A172 (cell line): ENCODE results near the gene CNTN4. TPM values are rescaled to one million over a fixed set of nuclear protein-coding genes. Genes with fewer than 3 reads are reported as not detected.

Source experiments
- DNase-seq: peaks from one replicate; pipeline ENCODE4 v3.0.0-alpha.2; 2015; ENCODE audit warnings: low spot score
- total RNA-seq: library from RNA; depleted of rRNA; stranded (reverse); fragments of >200 nt; shearing (Covaris generic); gene quantifications from 2 replicates; pipeline ENCODE4 v1.2.3, GENCODE V29; 2014

CNTN4 gene
- total RNA-seq, 1 experiment from 2014 or later: not detected

DNA sequence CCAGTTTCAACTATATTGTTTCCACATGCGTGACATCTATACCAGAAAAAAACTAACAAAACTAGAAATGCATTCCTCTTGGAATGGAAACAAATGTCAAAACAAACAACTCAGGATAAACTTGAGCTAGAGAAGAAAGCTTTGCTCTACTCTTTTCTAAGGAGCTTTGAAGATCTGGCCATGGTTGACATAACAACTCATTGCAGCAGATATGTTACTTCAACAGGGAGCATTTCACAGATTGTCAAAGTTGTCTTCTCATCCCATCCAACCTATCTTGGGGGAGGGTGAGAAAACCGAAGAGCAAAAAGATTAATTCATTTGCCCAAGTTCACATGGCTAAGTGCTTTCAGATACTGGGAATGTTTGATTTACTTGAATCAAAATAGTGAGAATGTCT, 484.4 kb downstream of the CNTN4 start:
- no peak for DNase-seq

DNA sequence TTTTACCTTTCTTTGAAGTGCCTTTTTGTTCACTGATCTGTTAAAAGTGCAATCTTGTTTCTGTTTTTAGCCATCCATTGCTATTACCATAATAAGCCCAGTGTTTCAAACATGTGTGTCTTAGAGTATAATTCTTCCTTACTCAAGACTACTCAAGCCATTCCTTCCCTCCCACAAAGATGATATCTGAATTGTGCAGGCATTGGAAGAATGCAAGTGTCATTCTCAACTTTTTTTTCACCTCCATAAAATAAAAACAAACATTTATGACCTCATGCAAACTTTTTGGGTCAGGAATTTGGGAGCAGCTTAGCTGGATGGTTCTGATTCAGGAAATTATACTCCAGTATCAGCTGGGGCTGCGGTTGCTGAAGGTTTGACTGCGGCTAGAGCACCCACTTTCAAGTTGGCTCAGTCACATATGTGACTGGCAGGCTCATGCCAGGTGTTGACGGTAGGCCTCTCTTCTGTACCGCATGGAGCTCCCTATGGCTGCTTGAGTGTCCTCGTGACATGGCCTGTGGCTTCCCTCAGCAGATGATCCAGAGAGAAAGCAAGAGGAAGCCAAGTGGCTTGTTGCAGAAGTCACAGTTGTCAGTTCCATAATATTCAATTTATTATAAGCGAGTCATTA, 490.8 kb downstream of the CNTN4 start:
- DNase-seq: no peak

DNA sequence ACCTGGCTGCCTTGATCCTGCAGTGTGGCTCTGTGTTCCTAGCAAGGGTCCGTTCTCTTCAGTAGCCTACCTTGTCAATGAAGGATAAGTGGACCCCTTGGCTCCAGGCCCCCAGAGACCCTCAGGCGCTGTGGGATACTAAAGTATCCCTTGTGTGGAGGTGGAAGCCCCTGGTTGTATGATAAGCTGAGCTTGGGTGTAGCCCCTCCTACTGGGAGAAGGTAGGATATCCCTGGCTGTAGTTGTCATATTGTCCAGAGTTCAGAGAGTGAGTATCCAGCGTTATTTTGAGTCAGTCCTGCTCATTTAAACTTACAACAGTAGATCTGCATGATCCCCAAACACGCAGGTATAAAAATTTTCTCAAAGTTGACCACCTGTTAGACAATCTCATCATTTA, 496.8 kb downstream of the CNTN4 start:
- DNase-seq: no peak

DNA sequence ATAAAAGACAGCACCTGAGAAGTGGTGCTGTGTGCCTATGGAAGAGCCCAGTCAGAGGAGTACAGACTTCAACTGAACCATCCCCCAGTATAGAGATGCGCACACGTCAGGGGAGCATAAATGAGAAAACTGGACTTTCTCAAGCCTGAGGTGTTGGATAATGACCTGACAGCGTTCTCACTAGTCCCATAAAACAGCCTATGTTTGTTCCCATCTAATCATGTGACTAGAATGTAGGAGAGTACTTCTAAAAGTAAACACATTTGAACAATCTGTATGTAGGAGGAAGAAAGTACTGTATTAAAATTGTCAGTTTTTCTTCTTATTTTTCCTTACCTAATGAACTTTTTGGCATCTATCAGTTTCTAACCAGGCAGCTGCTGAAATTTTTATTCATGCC, 498.9 kb downstream of the CNTN4 start:
- no peak for DNase-seq

DNA sequence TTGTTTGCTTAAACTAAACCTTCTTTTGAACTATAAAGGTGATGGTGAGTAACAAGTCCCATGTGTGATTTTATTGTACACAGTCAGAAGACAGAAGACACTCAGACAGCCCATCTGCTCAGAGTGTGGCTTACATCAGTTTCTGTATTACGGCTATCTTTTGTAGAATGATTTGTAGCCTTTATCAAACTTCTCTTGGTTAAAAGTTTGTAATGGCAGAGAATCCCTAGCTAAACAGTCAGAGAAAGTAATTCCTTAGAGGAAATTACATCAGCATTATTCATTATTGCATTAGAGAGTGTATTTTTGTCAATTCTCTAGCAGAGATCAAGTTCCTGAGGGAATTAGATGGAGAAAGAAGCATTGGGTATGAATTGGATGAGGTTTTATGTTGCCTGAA, 500.8 kb downstream of the CNTN4 start:
- DNase-seq: no peak

DNA sequence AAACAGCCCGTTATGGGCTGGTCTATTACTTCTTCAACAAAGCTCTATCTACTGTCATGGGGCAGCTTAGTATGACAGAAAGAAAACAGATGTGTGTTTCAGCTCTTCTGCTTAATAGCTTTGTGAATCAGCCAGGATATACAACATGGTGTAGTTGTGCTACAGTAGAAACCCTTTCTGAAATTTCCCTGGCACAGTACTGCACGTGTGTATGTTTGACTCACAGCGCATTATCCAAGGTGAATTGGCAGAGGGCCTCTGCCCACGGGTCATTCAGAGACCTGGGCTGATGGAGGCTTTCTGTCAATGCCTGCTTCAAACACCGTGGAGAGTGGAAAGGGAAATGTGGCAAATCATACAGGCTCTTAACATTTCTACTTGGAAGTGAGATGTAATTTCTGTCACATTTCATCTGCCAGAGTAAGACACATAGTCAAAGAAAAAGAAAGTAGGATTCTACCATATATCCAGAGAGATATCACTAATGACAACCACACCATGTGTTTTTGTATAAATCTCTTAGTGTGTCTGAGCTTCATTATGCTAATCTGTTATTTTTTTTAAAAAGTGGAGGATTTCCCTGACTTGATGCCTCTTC, 505.1 kb downstream of the CNTN4 start:
- no peak for DNase-seq

DNA sequence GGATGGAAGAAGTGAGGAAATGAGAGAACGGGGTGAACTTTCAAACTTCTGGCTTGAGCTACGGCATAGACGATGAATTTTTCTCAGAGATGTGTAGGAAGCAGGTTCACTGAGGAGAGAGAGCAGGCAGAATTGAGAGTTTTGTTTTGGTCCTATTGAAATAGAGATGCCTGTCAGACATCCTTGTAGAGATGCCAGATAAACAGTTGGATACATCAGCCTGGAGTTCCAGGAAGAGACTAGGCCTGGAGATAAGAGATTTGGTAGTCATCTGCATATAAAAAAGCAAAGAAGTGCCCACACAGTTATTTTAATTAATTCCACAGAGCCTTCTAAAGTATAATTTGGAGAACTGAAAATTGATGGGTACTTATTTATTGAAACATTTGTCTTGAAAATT, 515.9 kb downstream of the CNTN4 start:
- DNase-seq: no peak

DNA sequence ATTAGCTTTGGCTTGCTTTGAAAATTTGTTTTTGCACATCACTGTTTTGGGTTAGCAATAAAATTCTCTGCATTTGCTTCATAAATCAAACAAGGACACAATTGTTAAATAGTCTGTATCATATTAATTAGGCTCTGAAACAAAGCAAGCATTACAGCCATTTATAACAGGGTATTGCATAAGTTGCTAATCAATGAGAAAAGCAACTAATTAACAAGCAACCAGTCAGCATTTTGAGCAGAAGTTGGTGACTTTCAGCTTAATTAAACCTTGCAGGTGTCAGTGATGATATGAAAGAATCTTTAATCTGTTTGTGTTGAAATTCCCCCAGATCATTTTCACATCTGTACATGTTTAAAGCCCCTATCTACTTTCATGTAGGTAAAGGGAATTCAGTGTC, 516.4 kb downstream of the CNTN4 start:
- no peak for DNase-seq

DNA sequence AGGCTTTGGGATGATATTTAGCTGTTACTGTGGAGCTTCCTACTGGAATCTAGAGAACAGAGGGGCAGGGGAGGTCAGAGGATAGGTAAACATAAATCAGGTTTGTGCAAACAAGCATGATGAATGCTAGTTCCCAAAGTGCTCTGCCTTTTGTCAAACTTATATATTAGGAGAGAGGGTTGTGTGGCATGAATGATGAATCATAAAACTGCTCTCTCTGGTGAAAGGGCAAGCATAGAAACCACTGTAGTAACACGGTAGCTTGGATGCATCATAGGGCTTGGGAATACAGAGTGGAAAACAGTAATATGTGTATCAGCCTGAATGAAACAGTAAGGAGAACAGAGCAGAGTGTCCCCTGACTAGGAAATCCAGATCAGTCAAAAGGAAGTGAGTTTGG, 524.8 kb downstream of the CNTN4 start:
- DNase-seq: no peak

DNA sequence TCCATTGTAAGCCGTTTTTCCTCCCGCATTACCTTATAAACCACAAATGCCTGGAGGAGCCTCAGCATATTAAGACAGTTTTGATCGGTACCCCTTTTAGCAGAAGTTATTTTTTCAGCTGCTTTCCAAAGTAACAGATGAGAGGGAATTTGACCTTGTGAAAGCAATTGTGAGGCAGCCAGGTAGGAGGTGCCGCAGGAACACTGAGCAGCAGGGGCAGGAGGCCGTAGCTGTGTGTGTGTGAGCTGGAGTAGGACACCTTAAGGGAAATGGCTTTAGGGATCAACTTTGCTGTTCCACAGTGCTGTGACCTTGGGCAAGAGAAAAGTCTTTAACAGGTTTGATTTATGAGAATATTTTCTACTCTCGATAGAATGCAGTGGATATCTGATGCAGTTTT, 529.5 kb downstream of the CNTN4 start:
- no peak for DNase-seq

DNA sequence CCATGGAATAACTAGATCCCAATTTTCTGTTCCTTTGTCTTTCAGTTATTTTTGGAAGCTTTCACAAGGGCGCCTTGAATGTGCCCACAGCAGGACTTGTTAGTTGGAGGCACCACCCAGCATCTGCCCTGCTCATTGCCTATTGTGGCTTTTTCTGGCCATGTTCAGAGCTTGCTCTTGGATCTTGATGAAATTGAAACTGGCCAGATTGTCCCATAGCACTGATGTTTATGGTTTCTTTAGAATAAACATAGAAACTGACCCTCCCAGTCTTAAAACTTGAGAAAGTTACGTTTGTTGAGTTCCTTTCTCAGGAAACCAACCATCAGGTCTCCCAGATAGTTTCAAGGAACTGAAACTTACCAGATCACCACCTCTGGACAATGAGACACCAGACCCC, 536.8 kb downstream of the CNTN4 start:
- DNase-seq: no peak

DNA sequence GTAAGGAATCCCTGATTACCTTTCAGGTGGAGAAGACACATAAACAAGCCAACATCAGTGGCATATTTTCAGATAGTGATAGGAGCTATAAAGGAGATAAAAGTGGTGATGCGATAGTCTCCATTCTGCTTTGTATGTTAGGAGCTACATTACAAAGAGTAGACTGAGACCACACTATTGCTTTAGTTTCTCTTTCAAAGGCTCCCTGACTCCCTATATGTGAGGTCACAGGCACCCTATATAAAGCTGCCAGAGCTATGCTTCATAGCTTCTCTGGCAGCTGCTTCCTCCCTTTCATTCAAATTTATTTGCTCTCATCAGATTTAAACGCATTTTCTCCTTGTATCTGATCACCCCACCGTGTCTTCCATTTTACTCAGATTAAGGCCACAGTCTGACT, 544.9 kb downstream of the CNTN4 start:
- DNase-seq: no peak

DNA sequence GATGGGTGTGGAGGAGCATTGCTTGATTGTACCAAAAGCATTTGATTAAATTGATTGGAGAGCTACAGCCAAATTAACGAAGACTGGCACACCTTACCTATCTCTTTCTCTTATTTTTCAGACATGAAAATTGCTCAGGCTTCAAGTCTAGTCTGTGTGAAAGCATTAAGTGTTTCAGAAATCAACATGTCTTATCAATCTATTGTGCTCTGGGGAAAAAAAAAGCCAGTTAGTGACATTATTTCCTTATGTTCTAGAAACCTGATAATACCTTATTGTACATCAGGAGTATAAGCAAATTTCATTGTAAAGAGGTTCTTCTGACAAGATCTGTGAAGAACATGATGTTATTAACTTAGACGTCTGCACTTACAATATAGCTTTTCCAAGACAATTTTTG, 546.3 kb downstream of the CNTN4 start:
- DNase-seq: no peak

DNA sequence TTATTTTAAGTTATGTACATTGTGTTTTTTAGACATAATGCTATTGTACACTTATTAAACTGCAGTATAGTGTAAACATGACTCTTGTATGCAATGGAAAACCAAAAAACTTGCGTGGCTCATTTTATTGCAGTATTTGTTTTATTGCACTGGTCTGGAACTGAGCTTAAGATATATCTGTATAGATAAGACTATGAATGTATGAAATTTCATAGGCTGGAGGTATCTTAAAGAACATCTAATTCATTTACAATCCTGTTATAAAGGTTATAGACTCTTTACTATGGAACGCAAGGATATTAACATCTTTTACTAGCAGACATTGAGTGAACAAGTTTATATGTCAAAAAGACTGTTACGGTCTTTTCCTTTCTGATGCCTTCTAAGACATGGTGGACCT, 552.1 kb downstream of the CNTN4 start:
- DNase-seq: no peak

DNA sequence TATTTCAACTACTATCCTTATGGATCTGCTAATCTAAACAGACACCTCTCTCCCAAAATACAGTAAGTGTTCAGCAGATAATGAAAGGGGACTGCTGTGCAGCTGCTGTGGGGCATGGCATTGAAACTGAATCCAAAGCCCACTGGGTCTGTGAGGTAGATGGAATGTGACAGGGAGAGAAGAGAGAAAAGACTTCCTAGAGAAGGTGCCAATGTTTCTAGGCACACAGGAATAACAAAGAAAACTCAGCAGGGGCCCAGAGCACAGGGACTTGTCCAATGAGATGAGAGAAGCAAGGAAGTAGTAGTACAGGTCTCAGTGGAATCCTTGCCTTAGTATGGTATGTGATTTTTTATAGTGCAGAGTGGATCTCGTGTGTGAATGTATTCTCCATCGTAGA, 553.7 kb downstream of the CNTN4 start:
- DNase-seq: no peak

DNA sequence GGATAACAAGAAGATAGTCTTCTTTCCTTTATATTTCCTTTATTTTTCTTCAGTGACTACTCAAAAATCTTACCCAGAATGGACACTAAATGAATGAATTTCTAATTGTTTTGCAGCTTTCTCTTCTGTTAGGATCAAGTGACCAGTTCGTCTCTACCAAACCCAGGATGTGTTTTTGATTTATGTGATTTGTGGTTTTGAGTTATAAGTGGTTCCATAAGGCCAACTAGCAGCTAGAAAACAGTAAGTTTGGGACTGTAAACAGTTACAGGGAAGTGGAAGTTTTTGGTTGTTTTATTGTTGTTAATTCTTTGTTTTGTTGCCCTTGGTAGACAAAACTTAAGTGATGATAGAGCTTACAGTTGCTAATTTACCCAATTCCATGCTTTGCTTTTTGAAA, 555.0 kb downstream of the CNTN4 start:
- DNase-seq: no peak

DNA sequence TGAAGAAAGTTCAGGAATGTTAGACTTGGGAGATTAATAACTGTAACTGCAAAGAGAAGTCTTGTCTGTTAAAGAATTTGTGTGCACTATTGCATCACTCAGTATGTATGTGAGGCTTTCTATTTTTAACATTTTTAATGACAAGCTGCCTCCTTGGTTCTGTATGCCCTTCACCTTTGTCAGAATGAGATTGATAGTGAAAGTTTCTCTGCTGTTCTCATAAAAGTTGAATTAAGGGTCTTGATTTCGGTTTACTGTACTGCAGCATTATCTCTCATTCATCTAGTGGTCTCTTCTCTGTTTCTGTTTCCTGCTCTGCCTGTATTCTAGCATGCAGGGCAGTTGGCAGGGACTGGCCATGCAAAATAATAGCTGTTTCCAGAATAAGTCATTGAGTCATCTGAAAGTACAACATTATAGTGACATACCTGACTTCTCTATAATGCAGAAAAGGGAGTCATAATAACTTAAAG, 556.6 kb downstream of the CNTN4 start:
- DNase-seq: no peak

DNA sequence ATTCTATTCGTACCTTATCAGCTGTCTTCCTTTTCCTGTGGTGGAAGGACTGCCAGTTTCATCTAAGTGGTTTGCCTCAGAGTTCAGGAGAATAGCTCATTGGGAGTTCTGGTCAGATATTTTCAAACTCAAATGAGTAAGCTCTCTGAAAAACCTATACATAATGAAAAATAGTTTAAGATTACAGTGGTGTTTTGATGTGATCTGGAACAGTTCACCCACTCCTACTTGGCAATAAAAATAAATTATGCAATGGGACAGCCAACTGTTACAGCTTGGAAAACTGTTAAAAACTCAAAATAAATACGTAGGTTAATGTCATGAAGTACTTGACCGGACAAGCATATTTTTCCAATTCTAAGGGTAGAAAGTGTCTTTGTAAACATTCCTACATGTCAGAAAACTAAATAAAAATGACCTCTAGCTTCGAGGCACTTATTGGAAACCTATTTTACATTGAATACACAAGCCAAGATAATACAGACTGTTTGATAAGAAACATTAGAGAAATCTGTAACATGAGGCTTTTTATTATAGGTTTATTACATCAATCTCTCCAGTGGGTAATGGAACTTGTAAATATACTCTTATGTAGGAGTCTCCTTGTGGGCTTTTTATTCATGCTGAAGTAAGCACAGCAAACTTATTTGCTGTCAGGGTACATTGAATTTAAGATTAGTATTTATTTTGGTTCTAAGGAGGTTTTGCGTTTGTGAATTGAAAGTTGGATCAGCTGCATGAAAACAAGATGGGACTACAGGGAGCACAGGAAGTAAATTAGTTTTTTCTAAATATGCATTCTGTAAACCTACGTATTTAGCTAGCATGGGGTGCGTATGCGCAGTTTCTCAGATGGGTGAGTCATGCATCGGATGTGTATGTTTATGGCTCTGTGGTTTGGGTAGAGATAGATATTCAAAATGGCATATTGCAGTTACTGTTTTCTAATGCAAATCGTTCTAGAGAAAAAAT, 558.4 kb downstream of the CNTN4 start:
- DNase-seq: no peak

DNA sequence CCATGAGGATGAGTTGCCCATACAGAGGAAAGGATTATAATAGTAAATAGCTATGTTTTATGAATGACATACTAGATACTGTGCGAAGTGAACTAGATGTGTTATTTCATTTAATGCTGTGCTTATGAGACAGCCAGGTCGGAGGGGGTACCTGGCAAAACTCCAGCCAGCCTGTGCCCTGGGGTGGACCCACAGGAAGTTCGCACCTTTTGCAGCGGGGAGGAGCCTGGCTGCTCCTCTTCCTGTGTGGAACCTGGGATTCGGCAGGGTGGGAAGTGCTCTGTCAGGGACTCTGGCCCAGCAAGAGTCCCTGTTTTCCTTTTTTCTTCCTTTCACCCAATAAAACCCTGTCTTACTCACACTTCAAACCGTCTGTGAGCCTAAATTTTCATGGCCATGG, 559.3 kb downstream of the CNTN4 start:
- DNase-seq: no peak

DNA sequence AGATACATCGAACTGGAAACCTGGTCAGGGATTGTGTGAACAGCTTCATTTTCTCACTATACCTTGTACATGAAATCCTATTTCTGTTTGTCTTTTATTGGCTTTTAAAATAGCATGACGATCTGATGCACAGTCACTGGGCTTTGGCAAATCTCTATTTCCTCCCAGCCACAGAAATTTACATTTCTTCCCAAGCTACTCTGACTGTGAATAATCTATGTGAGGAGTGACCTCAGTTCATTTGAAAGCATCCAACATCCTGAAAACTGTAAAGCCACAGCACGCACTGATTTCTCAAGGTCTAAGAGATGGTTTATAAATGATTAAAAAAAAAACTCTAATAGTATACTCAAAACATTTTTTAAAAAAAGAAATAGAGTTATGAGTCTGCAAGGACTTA, 561.2 kb downstream of the CNTN4 start:
- no peak for DNase-seq

DNA sequence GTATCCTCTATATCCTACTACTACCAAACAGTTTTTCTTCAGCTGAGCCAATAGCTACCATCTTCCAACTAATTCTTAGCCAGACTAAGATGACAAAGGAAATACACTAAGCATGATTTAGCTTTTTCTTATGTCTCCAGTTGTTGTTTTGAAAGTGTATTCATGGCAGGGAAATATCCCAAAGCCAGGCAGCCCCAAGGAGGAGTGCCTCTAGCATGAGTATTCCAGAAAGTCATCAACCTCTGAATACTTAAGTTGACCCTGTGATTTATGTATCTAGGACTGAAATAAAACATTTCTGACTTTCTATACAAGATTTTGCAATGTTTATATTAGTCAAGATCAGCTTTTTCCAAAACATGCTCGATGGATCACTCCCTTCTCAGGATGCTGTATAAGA, 562.4 kb downstream of the CNTN4 start:
- DNase-seq: no peak

DNA sequence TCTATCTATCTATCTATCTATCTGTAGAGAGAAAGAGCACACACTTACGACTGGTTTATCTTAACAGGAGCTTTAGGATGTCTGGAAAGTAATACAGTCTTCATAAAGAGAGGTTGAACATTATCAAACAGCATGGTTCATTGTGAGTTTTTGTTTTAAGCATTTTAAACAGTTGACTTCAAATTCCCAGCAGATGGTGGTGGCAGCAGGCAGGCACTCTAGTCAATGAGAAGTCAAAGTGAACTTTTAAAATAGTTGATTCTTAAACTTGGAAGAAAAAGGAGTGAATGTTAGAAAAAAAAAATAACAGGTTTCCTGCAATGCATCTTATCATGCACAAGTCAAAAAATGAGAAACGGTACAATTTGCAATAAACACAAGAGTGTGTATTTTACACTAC, 578.8 kb downstream of the CNTN4 start:
- no peak for DNase-seq

DNA sequence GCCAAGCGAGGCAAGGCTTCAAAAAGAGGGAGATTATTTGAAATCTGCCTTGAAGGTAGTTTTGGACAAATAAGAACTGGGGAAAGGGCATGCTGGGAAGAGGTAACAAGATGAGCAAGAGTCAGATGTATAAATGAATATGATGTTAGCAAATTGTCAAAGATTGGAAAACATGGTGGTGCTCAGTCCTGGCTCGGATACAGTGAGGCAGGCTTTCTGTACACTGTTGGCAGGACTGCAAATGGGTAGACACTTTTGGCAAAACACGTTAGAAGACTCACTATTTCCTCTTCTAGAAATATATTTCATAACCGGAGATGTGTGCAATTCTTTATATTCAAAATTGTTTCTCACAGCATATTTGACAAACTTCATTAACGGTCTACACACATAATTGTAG, 581.6 kb downstream of the CNTN4 start:
- DNase-seq: no peak
